Ovary (tissue), 3 donors: ENCODE data around the gene ALK.

Experiments used
- EP300 ChIP-seq: sonication (generic); formaldehyde crosslinking; IDR thresholded peaks from one replicate; pipeline ENCODE4 v1.6.1; 2017; ENCODE audit warnings: antibody characterized with exemption
- TF ChIP-seq, protein P1 (sequence below), 3 donors: fragments of 450-650 bp in 2 of 3; fragments of 200-600 bp in 1 of 3; IDR thresholded peaks; one replicate each; pipeline versions ENCODE4 v1.5.1 to v1.8.0; 2016 to 2022; ENCODE audit warnings: antibody characterized with exemption in 3 of 3, mild to moderate bottlenecking in 1 of 3
- donor health status: DM: no; HTN: no; CAD: no.

DNA sequence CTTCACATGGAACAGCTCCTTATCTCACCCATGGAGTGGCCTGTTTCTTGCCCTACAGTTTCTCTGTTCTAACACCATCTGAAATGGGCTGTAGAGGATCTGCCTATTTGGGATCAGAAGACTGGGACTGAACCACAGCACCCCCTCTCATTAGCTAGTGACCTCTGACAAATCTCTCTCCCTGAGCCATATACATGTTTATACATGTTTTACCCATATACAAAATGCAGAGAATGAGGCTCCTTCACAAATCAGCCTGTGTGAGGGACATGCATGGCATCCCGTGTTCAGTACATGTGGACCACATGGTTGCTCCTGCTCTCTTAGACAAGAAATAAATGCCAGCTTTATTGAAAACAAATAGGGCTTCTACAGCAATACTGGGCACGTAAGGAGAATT is 282.7 kb downstream of the ALK start:
- TF ChIP-seq, protein P1, sequence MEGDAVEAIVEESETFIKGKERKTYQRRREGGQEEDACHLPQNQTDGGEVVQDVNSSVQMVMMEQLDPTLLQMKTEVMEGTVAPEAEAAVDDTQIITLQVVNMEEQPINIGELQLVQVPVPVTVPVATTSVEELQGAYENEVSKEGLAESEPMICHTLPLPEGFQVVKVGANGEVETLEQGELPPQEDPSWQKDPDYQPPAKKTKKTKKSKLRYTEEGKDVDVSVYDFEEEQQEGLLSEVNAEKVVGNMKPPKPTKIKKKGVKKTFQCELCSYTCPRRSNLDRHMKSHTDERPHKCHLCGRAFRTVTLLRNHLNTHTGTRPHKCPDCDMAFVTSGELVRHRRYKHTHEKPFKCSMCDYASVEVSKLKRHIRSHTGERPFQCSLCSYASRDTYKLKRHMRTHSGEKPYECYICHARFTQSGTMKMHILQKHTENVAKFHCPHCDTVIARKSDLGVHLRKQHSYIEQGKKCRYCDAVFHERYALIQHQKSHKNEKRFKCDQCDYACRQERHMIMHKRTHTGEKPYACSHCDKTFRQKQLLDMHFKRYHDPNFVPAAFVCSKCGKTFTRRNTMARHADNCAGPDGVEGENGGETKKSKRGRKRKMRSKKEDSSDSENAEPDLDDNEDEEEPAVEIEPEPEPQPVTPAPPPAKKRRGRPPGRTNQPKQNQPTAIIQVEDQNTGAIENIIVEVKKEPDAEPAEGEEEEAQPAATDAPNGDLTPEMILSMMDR (IDR thresholded peaks at IDR 0.05): no peak
- TF ChIP-seq EP300: no peak
